ENCODE results near the gene PLXDC1. TPM values are rescaled to one million over a fixed set of nuclear protein-coding genes. Genes with fewer than 3 reads are reported as not detected.

PLXDC1 gene
- total and polyA plus RNA-seq, 10 donors, result 2.9 to 11.2 (median 4.5) TPM

- TF ChIP-seq CTCF (IDR thresholded peaks at IDR 0.05 in 8 of 11, conservative IDR thresholded peaks at IDR 0.05 in 3 of 11), result no peak
- TF ChIP-seq POLR2AphosphoS5 (IDR thresholded peaks at IDR 0.05), result peak in 1 of 3 donors; percentile 81
- H3K27me3 ChIP-seq (replicated peaks in 1 of 7), result peaks cover 0 to 12% (median 0%) of the 10 kb centered on the region in 7 donors
- H3K9me3 ChIP-seq, result no peaks in the 10 kb centered on the region
- peaks cover 3 to 39% (median 37%) of the 10 kb centered on the region in 6 donors for H3K36me3 ChIP-seq
- H3K27ac ChIP-seq, result peak overlapping the region; percentile 95 to 99 (median 97)
- H3K4me3 ChIP-seq, result peak overlapping the region; percentile 24 to 98 (median 94)
- peak; percentile 94 for DNase-seq
- intact Hi-C loops (cut with DNase I; ENCODE audit: low total_unique reads), result no loop called here
- peaks cover 21 to 90% (median 74%) of the 10 kb centered on the region in 6 donors for H3K4me1 ChIP-seq
- 0 to 2% (median 1%) methylated on average over 10 of the region's 10 CpGs for WGBS, 5 donors
Observed at GRCh38 chr17:39199820-39200069, 48.3 kb upstream of the PLXDC1 start.

GRCh38 chr17:39198186-39198566 is 46.7 kb upstream of the PLXDC1 start:
- H3K4me3 ChIP-seq, result peak overlapping the region in 4 of 8 donors; percentile 70 to 86 (median 76)
- no peaks in the 10 kb centered on the region for H3K9me3 ChIP-seq
- peak overlapping the region in 7 of 8 donors; percentile 56 to 98 (median 96) for H3K27ac ChIP-seq
- H3K27me3 ChIP-seq (replicated peaks in 1 of 7), result peaks cover 0 to 12% (median 0%) of the 10 kb centered on the region in 7 donors
- TF ChIP-seq POLR2AphosphoS5 (IDR thresholded peaks at IDR 0.05), result no peak
- TF ChIP-seq CTCF (IDR thresholded peaks at IDR 0.05 in 8 of 11, conservative IDR thresholded peaks at IDR 0.05 in 3 of 11), result no peak
- TF ChIP-seq POLR2A (IDR thresholded peaks at IDR 0.05), result no peak
- no peak for DNase-seq
- H3K36me3 ChIP-seq, result peaks cover 3 to 28% (median 22%) of the 10 kb centered on the region in 6 donors
- WGBS, 5 donors, result 75 to 87% (median 80%) methylated on average over 4 of the region's 4 CpGs
- peaks cover 21 to 91% (median 69%) of the 10 kb centered on the region in 6 donors for H3K4me1 ChIP-seq
- intact Hi-C loops (cut with DNase I; ENCODE audit: low total_unique reads), result no loop called here

GRCh38 chr17:39197380-39198185 is 46.1 kb upstream of the PLXDC1 start, which contains the start of gene CACNB1:
TSS of gene CACNB1 (minus strand) at chr17:39197669. CDS start at chr17:39197495, 174 bp downstream.
- WGBS, 5 donors, result 1 to 2% (median 1%) methylated on average over 27 to 54 of the region's 55 CpGs
- Histone ChIP-seq H3K9me3 (no peaks in the 10 kb centered on the region), H3K27ac (peak within 1 kb of the TSS; percentile 56 to 98 (median 96)), H3K4me3 (peak within 1 kb of the TSS; percentile 58 to 86 (median 72)), H3K36me3 (peaks cover 2 to 27% (median 19%) of the 10 kb centered on the region in 6 donors), H3K27me3 (replicated peaks in 1 of 7) (peaks cover 0 to 12% (median 0%) of the 10 kb centered on the region in 7 donors), H3K4me1 (peaks cover 21 to 85% (median 65%) of the 10 kb centered on the region in 6 donors)
- TF ChIP-seq POLR2AphosphoS5 (IDR thresholded peaks at IDR 0.05) (peak; percentile 65 to 81 (median 74)), CTCF (IDR thresholded peaks at IDR 0.05 in 8 of 11, conservative IDR thresholded peaks at IDR 0.05 in 3 of 11) (no peak), POLR2A (IDR thresholded peaks at IDR 0.05) (no peak)
- intact Hi-C loops (cut with DNase I; ENCODE audit: low total_unique reads), result no loop called here
- peak; percentile 90 for DNase-seq

- H3K27ac ChIP-seq, result peak overlapping the region; percentile 56 to 98 (median 86)
Observed at GRCh38 chr17:39196808-39197291, 45.4 kb upstream of the PLXDC1 start.

More at GRCh38 chr17:39196808-39197291, 45.4 kb upstream of the PLXDC1 start:
- peaks cover 21 to 78% (median 57%) of the 10 kb centered on the region in 6 donors for H3K4me1 ChIP-seq
- H3K9me3 ChIP-seq, result no peaks in the 10 kb centered on the region
- H3K36me3 ChIP-seq, result peaks cover 0 to 27% (median 15%) of the 10 kb centered on the region in 6 donors
- H3K4me3 ChIP-seq, result peak overlapping the region; percentile 58 to 86 (median 72)
- no peak for DNase-seq
- WGBS, 5 donors, result 0 to 3% (median 2%) methylated on average over 22 to 30 of the region's 30 CpGs
- peaks cover 0 to 12% (median 0%) of the 10 kb centered on the region in 7 donors for H3K27me3 ChIP-seq (replicated peaks in 1 of 7)
- intact Hi-C loops (cut with DNase I; ENCODE audit: low total_unique reads), result no loop called here
- TF ChIP-seq POLR2A (IDR thresholded peaks at IDR 0.05) (no peak), POLR2AphosphoS5 (IDR thresholded peaks at IDR 0.05) (no peak), CTCF (IDR thresholded peaks at IDR 0.05 in 8 of 11, conservative IDR thresholded peaks at IDR 0.05 in 3 of 11) (no peak)
